Measurements from ENCODE around the gene POLG.

POLG gene

DNA sequence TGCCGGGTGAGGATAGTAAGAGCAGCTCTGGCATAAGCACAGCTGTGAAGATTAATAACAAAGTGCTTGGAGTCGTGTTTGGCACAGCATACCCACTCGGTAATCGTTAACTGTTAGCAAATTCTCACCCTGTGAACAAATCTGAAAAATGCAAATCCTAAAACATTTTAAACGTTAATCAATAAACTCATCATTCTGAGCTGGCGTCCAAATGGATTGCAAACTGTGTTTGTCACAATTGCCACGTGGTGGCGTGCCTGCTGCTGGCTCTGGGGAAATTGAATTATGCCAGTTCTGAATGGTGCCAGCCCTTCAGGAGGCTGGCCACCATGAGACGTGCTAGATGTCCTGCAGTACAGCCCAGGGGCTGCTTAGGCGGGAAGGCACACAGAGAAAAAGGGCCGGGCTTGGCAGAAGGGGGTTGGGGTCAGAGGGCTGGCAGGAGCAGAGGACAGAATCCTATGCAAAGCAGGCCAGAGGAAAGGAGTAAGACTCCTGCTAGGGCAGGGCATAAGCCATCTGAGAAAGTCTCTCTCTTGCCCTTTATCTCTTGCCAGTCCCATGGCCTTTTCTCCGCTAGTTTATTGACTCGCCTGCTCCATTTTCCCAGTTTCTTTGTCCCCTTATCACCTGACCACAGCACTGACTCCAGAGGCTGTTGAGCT is 22.1 kb upstream of the POLG start:
- DNase-seq = no peak

DNA sequence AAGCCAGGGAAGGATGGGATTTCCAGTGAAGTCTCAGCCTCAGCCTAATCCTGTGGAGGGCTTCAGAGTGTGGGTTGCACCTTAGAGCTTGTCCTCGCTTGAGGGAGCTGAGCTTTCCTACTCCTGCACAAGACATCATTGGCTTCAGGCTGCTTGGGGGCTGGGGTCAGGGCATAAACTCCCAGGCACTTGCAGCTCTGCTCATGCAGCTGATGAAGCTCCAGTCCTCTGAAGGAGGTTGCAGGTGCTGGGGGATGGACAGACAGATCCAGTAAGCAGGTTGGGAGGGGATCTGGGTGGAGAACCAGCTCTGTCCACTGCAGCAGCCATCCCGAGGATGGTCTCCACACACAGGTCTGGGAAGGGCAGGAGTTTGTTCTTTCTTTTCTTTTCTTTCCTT is 19.4 kb upstream of the POLG start:
- DNase-seq = no peak

- DNase-seq = no peak
These were observed 17.9 kb upstream of the POLG start for GRCh38 chr15:89352476-89352875.

DNA sequence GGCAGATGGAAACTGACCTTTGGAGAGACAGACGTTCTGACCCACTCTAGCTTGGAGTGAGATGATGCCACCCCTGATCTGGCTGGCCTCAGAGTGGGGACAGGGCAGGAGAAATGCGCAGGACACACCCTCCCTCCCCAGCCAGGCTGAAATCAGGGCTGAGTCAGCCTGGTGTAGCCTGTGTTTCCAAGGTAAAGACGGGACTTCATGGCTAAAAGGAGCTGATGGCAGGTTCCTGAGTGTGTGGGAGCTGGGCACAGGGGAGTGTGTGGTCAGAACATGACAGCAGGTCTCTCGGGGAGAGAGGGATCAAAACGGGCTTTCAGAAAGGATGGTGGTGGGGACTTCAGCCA is 14.6 kb upstream of the POLG start:
- no peak for DNase-seq

DNA sequence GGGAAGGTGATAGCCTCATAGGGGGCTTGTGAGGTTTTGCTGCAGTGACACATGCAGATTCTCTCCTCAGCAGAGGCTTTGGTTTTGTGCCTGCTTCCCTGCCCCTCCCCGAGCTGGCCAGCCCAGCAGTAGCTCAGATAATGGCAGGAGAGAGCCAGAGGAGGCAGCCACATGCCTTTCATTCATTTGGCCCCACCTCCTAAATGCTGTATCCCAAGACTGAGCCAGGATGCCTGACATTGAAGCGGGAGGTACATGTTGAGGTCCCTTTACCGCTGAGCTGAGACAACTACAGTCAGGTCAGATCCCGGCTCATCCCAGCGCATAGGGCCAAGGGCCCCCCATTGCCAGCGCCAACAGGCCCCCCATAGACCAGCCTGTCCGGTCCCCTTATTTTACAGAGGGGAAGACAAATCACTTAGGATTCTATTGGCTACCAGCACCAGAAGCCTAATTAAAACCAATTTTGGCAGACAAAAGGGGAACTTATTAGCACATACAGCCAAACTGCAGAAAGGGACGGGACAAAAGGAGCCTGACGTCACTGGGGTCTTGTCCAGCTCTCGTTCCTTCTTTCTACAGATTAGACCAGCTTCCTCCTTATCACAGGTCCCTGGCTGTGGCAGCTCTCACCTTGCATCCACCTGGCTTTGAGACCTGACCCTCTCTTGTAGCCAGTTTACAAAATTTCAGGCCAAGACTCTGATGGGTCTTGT is 12.1 kb upstream of the POLG start:
- DNase-seq = no peak

DNA sequence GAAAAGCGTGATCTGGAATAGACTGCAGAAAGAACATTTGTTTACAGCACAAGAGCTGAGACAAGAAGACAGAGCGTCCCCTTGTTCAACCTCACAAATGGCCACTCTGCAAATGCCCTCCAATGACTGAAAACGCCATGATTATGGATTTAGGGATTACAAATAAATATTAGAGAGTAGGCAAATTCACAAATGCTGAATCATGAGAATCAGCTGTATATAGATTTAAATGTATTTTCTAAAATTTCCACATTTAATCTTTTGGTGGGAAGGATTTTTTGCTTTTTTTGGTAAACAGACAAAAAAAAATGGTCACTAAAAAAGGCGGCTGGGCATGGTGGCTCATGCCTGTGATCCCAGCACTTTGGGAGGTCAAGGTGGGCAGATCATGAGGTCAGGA is 10.6 kb upstream of the POLG start:
- DNase-seq = no peak

DNA sequence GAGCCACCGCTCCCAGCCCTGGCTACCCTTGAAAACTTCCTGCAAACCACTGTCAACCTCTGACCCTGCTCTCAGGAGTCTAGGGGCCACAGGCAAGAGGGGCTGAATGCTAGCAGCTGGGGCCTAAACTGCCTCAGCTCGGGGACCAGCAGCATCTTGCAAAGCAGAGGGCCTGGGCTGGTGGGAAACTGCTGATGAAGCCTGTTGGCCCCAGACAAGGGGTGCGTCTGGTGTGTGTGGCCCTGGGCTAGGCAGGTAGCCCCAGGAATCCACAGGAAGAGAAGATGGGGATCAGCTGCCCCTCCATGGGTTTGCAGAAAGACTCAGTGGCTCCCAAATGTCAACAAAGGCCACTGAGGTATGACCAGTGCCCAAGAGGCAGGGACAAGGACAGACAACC is 8.2 kb upstream of the POLG start:
- DNase-seq = no peak

DNA sequence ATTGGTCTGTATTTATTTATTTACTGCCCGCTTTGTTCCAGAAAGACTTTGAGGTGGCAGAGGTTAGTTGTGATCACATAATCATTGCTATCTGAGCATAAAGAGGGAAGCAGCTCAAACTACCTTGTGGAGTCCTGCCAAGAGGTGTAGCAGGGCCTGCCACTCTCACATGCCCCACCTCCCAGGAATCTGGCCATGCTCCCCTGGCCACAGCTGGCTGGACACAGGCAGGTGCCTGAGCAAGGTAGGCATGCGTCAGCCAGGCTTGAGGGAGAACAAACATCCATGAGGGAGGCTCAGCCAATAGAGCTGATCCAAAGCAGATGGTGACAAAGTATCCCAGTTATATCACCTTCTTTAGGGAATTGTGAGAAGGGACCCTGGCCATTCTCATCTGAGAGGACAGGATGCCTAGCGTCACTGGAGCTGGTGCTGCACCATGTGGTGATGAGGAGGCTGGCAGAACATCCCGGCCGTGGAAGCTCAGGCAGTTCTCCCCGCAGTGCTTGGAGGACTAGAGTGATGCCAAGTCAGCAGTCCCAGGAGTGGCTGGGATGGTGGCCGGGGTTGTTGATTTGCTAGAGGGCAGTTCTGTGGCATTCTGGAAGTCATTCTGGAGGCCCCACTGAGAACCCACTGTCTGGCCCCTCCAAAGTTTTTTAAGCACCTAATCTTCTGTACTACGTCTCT is 6.8 kb upstream of the POLG start:
- no peak for DNase-seq

DNA sequence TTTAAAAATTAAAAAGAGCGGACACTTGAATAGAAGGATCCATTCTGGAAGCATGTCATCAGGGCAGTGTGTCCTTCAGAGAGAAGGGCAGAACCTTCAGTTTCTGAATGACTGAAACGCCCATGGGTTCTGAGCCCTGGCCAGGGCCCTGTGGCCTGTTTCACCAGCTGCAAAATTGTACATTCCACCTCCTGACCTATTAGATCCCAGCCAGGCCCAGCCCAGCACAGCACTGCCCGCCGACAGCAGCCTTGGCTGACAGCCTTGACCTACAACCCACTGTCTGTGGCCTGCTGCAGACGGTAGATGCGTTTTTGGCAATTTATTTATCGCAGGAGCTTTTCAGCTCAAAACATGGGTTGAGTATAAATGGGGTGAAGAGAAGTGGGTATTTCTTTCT is 5.9 kb upstream of the POLG start:
- DNase-seq = no peak

GRCh38 chr15:89338036-89338435 is 3.4 kb upstream of the POLG start:
- no peak for DNase-seq

GRCh38 chr15:89335298-89336041 is 846 bp upstream of the POLG start:
- no peak for DNase-seq

GRCh38 chr15:89333959-89334509 is 590 bp downstream of the POLG start:
- DNase-seq = peak; percentile 1

GRCh38 chr15:89333011-89333860 is 1.4 kb downstream of the POLG start:
- no peak for DNase-seq

DNA sequence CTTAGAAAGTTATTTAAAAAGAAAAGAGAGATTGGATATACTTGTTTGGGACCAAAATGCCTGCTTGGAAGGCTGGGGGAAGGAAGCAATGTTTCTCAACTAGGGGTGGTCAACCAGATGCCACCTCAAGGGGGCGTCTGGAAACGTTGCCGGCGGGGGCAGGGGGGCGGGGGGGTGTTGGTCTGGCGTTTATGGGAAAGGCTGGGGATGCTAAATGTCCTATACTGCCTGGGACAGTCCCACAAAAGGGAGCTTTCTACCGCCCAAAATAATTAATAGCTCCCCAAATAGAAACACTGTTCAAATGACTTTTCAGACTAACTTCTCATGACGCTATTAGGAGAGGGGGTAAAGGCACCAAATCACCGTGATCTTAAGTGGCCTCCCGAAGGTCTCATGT is 2.2 kb downstream of the POLG start:
- peak; percentile 19 for DNase-seq

- no peak for DNase-seq
These were observed 3.6 kb downstream of the POLG start for GRCh38 chr15:89330881-89331595.

DNA sequence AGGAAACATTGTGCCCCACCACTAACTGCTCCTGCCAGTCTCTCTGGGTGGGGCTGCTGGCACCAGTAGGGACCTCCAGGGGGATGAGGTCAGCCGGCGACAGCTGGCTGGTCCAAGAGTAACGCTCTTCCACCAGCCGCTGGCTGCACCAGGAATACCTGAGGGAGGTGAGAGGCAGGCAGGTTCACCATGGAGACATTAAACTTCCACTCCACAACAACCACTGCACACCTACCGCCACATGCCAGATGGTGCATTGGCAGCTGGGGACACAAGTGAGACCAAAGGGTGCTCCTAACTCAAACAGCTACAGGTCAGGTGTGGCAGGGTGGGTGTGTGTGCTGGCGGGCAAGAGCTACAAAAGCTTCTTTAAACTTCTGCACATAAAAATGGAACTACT is 4.5 kb downstream of the POLG start:
- DNase-seq = no peak

DNA sequence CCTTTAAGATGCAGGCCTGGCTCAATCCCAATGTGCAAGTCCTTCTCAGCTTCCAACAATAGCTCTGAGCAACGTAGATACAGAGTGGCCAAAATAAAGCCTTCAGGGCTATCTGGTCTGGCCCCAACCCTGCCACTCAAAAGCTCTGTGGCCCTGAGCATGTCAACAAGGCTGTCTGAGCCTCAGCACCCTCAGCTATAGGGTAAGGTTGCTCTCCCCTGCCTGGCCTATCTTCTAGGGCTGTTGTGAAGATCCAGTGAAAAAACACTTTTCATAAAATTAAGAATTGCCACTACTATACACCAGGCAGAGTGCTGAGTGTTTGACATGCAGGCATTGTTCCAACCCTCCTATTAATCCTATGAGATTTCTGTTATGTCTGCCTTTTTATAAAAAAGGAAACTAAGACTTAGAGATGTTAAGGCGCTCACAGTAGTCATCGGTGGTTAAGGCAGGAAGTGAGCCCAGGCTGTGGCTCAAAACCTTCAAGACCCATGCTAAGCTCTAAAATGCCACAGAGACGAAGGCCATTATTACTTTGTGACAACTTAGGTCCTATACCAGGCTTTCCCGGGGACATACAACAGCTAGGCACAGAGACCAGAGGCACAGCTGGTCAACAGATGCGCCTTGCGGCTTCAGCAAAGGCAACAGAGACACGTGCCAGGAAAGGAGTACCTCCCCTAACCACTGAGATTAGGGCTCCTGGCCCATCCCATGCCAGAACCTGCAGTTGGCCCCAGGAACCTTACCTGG is 5.1 kb downstream of the POLG start:
- no peak for DNase-seq

- no peak for DNase-seq
These were observed 6.0 kb downstream of the POLG start for GRCh38 chr15:89328398-89329254.

GRCh38 chr15:89327113-89327512 is 7.5 kb downstream of the POLG start:
- DNase-seq = no peak

GRCh38 chr15:89326316-89326715 is 8.3 kb downstream of the POLG start:
- DNase-seq = no peak
